B cell (primary cell): ENCODE results near the gene STON1. TPM values are rescaled to one million over a fixed set of nuclear protein-coding genes. Genes with fewer than 3 reads are reported as not detected.
"Not testable (repeated sequence)": the region's sequence is repeated elsewhere in the genome, so short reads cannot be mapped to it uniquely, and the experiment has no call there.

Experiments
- ATAC-seq: fragments of 200-7000 bp; cut with Tn5 transposase; one replicate; pipeline ENCODE4 v1.10.0; 2021; ENCODE audit warnings: low read depth, mild to moderate bottlenecking, moderate number of reproducible peaks, moderate library complexity
- CTCF ChIA-PET: fragments of 350-600 bp; sonication (Branson Sonifier 250); formaldehyde crosslinking; loops from one replicate; lab custom pipeline; 2021; ENCODE audit warnings: antibody characterized with exemption, inconsistent platforms; lab: Charles Lee
- POLR2A ChIA-PET: fragments of 350-600 bp; sonication (Branson Sonifier 250); formaldehyde crosslinking; loops from one replicate; lab custom pipeline; 2021; ENCODE audit warnings: antibody characterized with exemption; lab: Charles Lee
- DNase-seq: peaks from one replicate; pipeline ENCODE4 v3.0.0; 2013
- H2AFZ ChIP-seq: 2 replicates; pipeline ENCODE4 v1.6.1; 2012; ENCODE audit warnings: mild to moderate bottlenecking, low read depth, low read length; ENCODE audit not compliant: insufficient read depth, poor library complexity, severe bottlenecking
- H3K27ac ChIP-seq, 2 donors: 1 replicate in 1 of 2; 2 replicates in 1 of 2; pipeline ENCODE4 v1.5.1; 2012 to 2013; ENCODE audit warnings: low read length in 2 of 2, mild to moderate bottlenecking in 2 of 2, moderate library complexity in 1 of 2
- H3K27me3 ChIP-seq, 4 experiments: fragments of 200-600 bp in 1 of 4; sonication (generic) in 1 of 4; replicated peaks in 1 of 4; 1 replicate in 2 of 4; 2 replicates in 2 of 4; pipeline versions ENCODE4 v1.6.1 to v1.7.0; 2013 to 2016; ENCODE audit warnings: low read length in 3 of 4, mild to moderate bottlenecking in 2 of 4, mixed read lengths in 1 of 4, moderate library complexity in 1 of 4; ENCODE audit not compliant: insufficient read depth in 4 of 4, control insufficient read depth in 3 of 4; ENCODE audit errors: control extremely low read depth in 1 of 4
- H3K36me3 ChIP-seq, 2 experiments: replicated peaks in 1 of 2; 1 replicate in 1 of 2; 2 replicates in 1 of 2; pipeline versions ENCODE4 v1.6.1 to v1.7.1; 2013; ENCODE audit warnings: low read length in 1 of 2; ENCODE audit not compliant: insufficient read depth in 2 of 2, control insufficient read depth in 1 of 2; ENCODE audit errors: control extremely low read depth in 1 of 2, extremely low read depth in 1 of 2
- H3K4me1 ChIP-seq, 2 donors: fragments of 200-600 bp in 1 of 2; sonication (generic) in 1 of 2; 1 replicate in 1 of 2; 2 replicates in 1 of 2; pipeline versions ENCODE4 v1.5.1 to v1.6.1; 2013 to 2017; ENCODE audit warnings: low read length in 2 of 2; ENCODE audit not compliant: control insufficient read depth in 2 of 2, insufficient read depth in 2 of 2
- H3K4me2 ChIP-seq: replicated peaks from 2 replicates; pipeline ENCODE3; 2012; ENCODE audit warnings: mild to moderate bottlenecking, low read depth, low read length; ENCODE audit not compliant: poor library complexity, severe bottlenecking
- H3K4me3 ChIP-seq, 5 experiments: fragments of 200-600 bp in 1 of 5; sonication (generic) in 1 of 5; 1 replicate in 3 of 5; 2 replicates in 2 of 5; pipeline versions ENCODE4 v1.5.1 to v1.7.0; 2011 to 2016; ENCODE audit warnings: low read length in 4 of 5, mild to moderate bottlenecking in 4 of 5, low read depth in 2 of 5, control low read depth in 1 of 5, moderate library complexity in 1 of 5; ENCODE audit not compliant: insufficient read depth in 1 of 5; ENCODE audit errors: control extremely low read depth in 1 of 5, extremely low read depth in 1 of 5
- H3K79me2 ChIP-seq: fragments of 200-600 bp; sonication (generic); one replicate; pipeline ENCODE4 v1.6.0; 2016; ENCODE audit warnings: low read length; ENCODE audit not compliant: control insufficient read depth, insufficient read depth
- H3K9ac ChIP-seq: fragments of 200-600 bp; sonication (generic); 2 replicates; pipeline ENCODE4 v1.6.1; 2017; ENCODE audit warnings: mild to moderate bottlenecking, low read length, moderate library complexity
- H3K9me3 ChIP-seq, 3 donors: one replicate each; pipeline versions ENCODE4 v1.6.1 to v1.7.1; 2013; ENCODE audit warnings: low read length in 2 of 3; ENCODE audit not compliant: control insufficient read depth in 2 of 3, insufficient read depth in 1 of 3; ENCODE audit errors: control extremely low read depth in 1 of 3
- H4K20me1 ChIP-seq: 2 replicates; pipeline ENCODE4 v1.6.0; 2012; ENCODE audit warnings: mild to moderate bottlenecking, low read length; ENCODE audit not compliant: insufficient read depth, control insufficient read depth, poor library complexity, severe bottlenecking
- H3K27ac Mint-ChIP-seq: one replicate; pipeline ENCODE4 v1.8.0; 2021; ENCODE audit warnings: mixed read lengths
- H3K27me3 Mint-ChIP-seq: one replicate; pipeline ENCODE4 v1.8.0; 2021; ENCODE audit warnings: mixed read lengths
- H3K4me1 Mint-ChIP-seq: one replicate; pipeline ENCODE4 v1.8.0; 2021; ENCODE audit warnings: mixed read lengths
- H3K4me3 Mint-ChIP-seq: one replicate; pipeline ENCODE4 v1.8.0; 2021; ENCODE audit warnings: mixed read lengths
- H3K9me3 Mint-ChIP-seq: one replicate; pipeline ENCODE4 v1.8.0; 2022; ENCODE audit warnings: mixed read lengths; ENCODE audit not compliant: insufficient read depth
- CTCF ChIP-seq: fragments of 200-600 bp; IDR thresholded peaks from one replicate; pipeline ENCODE4 v1.8.0; 2022; ENCODE audit warnings: antibody characterized with exemption, mild to moderate bottlenecking
- EZH2 ChIP-seq: IDR thresholded peaks from 2 replicates; pipeline ENCODE4 v1.6.1; 2012; ENCODE audit warnings: borderline replicate concordance, low read depth, mild to moderate bottlenecking, moderate library complexity, low read length; ENCODE audit not compliant: insufficient read depth, poor library complexity, severe bottlenecking
- WGBS: methylation state at CpG from one replicate; pipeline ENCODE4 v1.1.5; 2013; ENCODE audit warnings: missing lambda C conversion rate; ENCODE audit not compliant: insufficient coverage; 5-methylcytosine and 5-hydroxymethylcytosine counted together
- intact Hi-C: fragments of 100-400 bp; cut with micrococcal nuclease; formaldehyde crosslinking; loops from one replicate; pipeline ENCODE4 v1.10.0; 2022
- polyA plus RNA-seq: library from polyadenylated mRNA; depleted of rRNA; stranded (reverse); fragments of >200 nt; gene quantifications from 2 replicates; pipeline ENCODE4 v1.2.3, GENCODE V29; 2012
- total RNA-seq, 2 donors: library from RNA; stranded (reverse); fragments of 120-200 nt in 1 of 2; gene quantifications; 1 replicate in 1 of 2; 2 replicates in 1 of 2; pipeline versions ENCODE4 v1.2.3 to v1.2.4, GENCODE V29; 2013 to 2022

STON1 gene
- total and polyA plus RNA-seq, 2 donors (not counting 1 experiment from before 2014, with no cell fraction given) = 0.46 to 2.0 TPM

- TF ChIP-seq CTCF (no peak), EZH2 (no peak)
- H3K27me3 Mint-ChIP-seq = peaks cover 3% of the 10 kb centered on the region
- DNase-seq (no peak), ATAC-seq (no peak)
- intact Hi-C loops = no loop called here
- CTCF ChIA-PET = no interaction called here
- Histone ChIP-seq H3K79me2 (no peaks in the 10 kb centered on the region), H3K27ac (no peak overlapping the region), H4K20me1 (no peaks in the 10 kb centered on the region), H3K9me3 (no peaks in the 10 kb centered on the region), H2AFZ (no peak overlapping the region), H3K9ac (no peak overlapping the region), H3K4me2 (no peak overlapping the region), H3K36me3 (no peaks in the 10 kb centered on the region), H3K4me1 (no peaks in the 10 kb centered on the region), H3K4me3 (no peak overlapping the region), H3K27me3 (no peaks in the 10 kb centered on the region)
- H3K4me3 Mint-ChIP-seq = no peak overlapping the region
- no peaks in the 10 kb centered on the region for H3K4me1 Mint-ChIP-seq
- 100% methylated on average over 2 of the region's 4 CpGs for WGBS
- H3K27ac Mint-ChIP-seq = no peak overlapping the region
- POLR2A ChIA-PET = no interaction called here
- H3K9me3 Mint-ChIP-seq = peaks cover 2% of the 10 kb centered on the region
Observed at GRCh38 chr2:48551548-48551947, 21.6 kb downstream of the STON1 start.

- H3K4me3 Mint-ChIP-seq, POLR2A ChIA-PET, H4K20me1 ChIP-seq, H3K36me3 ChIP-seq, H3K27ac Mint-ChIP-seq, H3K9ac ChIP-seq, H3K4me1 ChIP-seq, H3K27me3 Mint-ChIP-seq, ATAC-seq, H3K79me2 ChIP-seq, H3K9me3 ChIP-seq, DNase-seq, H2AFZ ChIP-seq, H3K4me1 Mint-ChIP-seq, intact Hi-C loops, H3K27me3 ChIP-seq, H3K4me3 ChIP-seq, H3K9me3 Mint-ChIP-seq, CTCF ChIA-PET, H3K4me2 ChIP-seq, H3K27ac ChIP-seq: not testable (repeated sequence)
- no CpG with 5 or more reads among the region's 21 CpGs for WGBS
Observed at GRCh38 chr2:48555071-48555470, 25.1 kb downstream of the STON1 start.
